Kidney epithelial cell (primary cell): ENCODE results near the gene PIAS2. TPM values are rescaled to one million over a fixed set of nuclear protein-coding genes. Genes with fewer than 3 reads are reported as not detected.
"Not testable (repeated sequence)": the region's sequence is repeated elsewhere in the genome, so short reads cannot be mapped to it uniquely, and the experiment has no call there.

ENCODE experiments used
- DNase-seq: peaks from one replicate; pipeline ENCODE4 v3.0.0-alpha.2; 2010; ENCODE audit warnings: low read depth
- H3K27me3 ChIP-seq: 2 replicates; pipeline ENCODE4 v1.6.0; 2011; ENCODE audit warnings: low read length; ENCODE audit not compliant: control insufficient read depth, insufficient read depth
- H3K36me3 ChIP-seq: 2 replicates; pipeline ENCODE4 v1.5.1; 2011; ENCODE audit warnings: low read length; ENCODE audit not compliant: control insufficient read depth, insufficient read depth
- H3K4me3 ChIP-seq: 2 replicates; pipeline ENCODE4 v1.5.1; 2011; ENCODE audit warnings: low read depth, mild to moderate bottlenecking, control low read depth, low read length
- CTCF ChIP-seq: IDR thresholded peaks from 2 replicates; pipeline ENCODE4 v1.5.1; 2011; ENCODE audit warnings: mild to moderate bottlenecking, moderate library complexity, low read length, control low read depth, inconsistent platforms; ENCODE audit not compliant: insufficient read depth, poor library complexity, severe bottlenecking
- total RNA-seq: library from RNA; depleted of rRNA; stranded (reverse); fragments of >200 nt; gene quantifications from 2 replicates; pipeline ENCODE4 v1.2.3, GENCODE V29; 2015

PIAS2 gene
- total RNA-seq, 1 donor from 2014 or later, result 8.7 TPM

GRCh38 chr18:46856973-46857372 is 60.3 kb downstream of the PIAS2 start:
- H3K36me3 ChIP-seq, result no peaks in the 10 kb centered on the region
- no peaks in the 10 kb centered on the region for H3K27me3 ChIP-seq
- H3K4me3 ChIP-seq, result no peak overlapping the region
- TF ChIP-seq CTCF, result no peak
- no peak for DNase-seq

- no peak for DNase-seq
- Histone ChIP-seq H3K27me3 (no peaks in the 10 kb centered on the region), H3K36me3 (no peaks in the 10 kb centered on the region), H3K4me3 (no peak overlapping the region)
- TF ChIP-seq CTCF, result no peak
Measured at GRCh38 chr18:46849007-46849406, 68.3 kb downstream of the PIAS2 start.

GRCh38 chr18:46843372-46843771 is 73.9 kb downstream of the PIAS2 start:
- Histone ChIP-seq H3K36me3 (no peaks in the 10 kb centered on the region), H3K27me3 (no peaks in the 10 kb centered on the region), H3K4me3 (no peak overlapping the region)
- DNase-seq, result no peak
- TF ChIP-seq CTCF, result no peak

GRCh38 chr18:46842583-46842982 is 74.7 kb downstream of the PIAS2 start:
- DNase-seq, result no peak
- no peak overlapping the region for H3K4me3 ChIP-seq
- H3K27me3 ChIP-seq, result no peaks in the 10 kb centered on the region
- no peaks in the 10 kb centered on the region for H3K36me3 ChIP-seq
- TF ChIP-seq CTCF, result no peak

- no peak for DNase-seq
- Histone ChIP-seq H3K27me3 (no peaks in the 10 kb centered on the region), H3K4me3 (no peak overlapping the region), H3K36me3 (no peaks in the 10 kb centered on the region)
- TF ChIP-seq CTCF, result no peak
Measured at GRCh38 chr18:46833899-46834298, 83.4 kb downstream of the PIAS2 start.

- Histone ChIP-seq H3K4me3 (no peak overlapping the region), H3K36me3 (no peaks in the 10 kb centered on the region), H3K27me3 (no peaks in the 10 kb centered on the region)
- no peak for DNase-seq
- TF ChIP-seq CTCF, result no peak
Measured at GRCh38 chr18:46832849-46833248, 84.5 kb downstream of the PIAS2 start.

GRCh38 chr18:46832422-46832821 is 84.9 kb downstream of the PIAS2 start:
- not testable (repeated sequence) for H3K27me3 ChIP-seq, DNase-seq, H3K36me3 ChIP-seq, H3K4me3 ChIP-seq
